CD14-positive monocyte (primary cell): ENCODE data around the gene ART1. TPM values are rescaled to one million over a fixed set of nuclear protein-coding genes. Genes with fewer than 3 reads are reported as not detected.
A peak's percentile ranks its signal among the peaks of the same experiment; 100 is the strongest.

ENCODE experiments used
- DNase-seq, 3 donors: peaks; one replicate each; pipeline ENCODE4 v3.0.0-alpha.2; 2011 to 2022
- H2AFZ ChIP-seq: 2 replicates; pipeline ENCODE4 v1.6.0; 2012; ENCODE audit warnings: mild to moderate bottlenecking, low read depth, low read length, inconsistent platforms; ENCODE audit not compliant: insufficient read depth, poor library complexity, severe bottlenecking
- H3K27ac ChIP-seq, 2 donors: 1 replicate in 1 of 2; 2 replicates in 1 of 2; pipeline ENCODE4 v1.5.1; 2012 to 2013; ENCODE audit warnings: low read length in 2 of 2, control low read depth in 1 of 2, inconsistent platforms in 1 of 2, low read depth in 1 of 2, mild to moderate bottlenecking in 1 of 2
- H3K27me3 ChIP-seq, 2 donors: one replicate each; pipeline versions ENCODE4 v1.6.0 to v1.6.1; 2011 to 2013; ENCODE audit warnings: low read length in 2 of 2; ENCODE audit not compliant: control insufficient read depth in 2 of 2, insufficient read depth in 2 of 2
- H3K36me3 ChIP-seq, 2 donors: replicated peaks in 1 of 2; 1 replicate in 1 of 2; 2 replicates in 1 of 2; pipeline versions ENCODE4 v1.5.1 to v1.6.1; 2012 to 2013; ENCODE audit warnings: low read length in 2 of 2, control low read depth in 1 of 2, inconsistent platforms in 1 of 2, mild to moderate bottlenecking in 1 of 2; ENCODE audit not compliant: insufficient read depth in 2 of 2, control insufficient read depth in 1 of 2
- H3K4me1 ChIP-seq, 2 donors: 1 replicate in 1 of 2; 2 replicates in 1 of 2; pipeline versions ENCODE4 v1.5.1 to v1.6.1; 2012 to 2013; ENCODE audit warnings: low read length in 2 of 2, control low read depth in 1 of 2, inconsistent platforms in 1 of 2, mild to moderate bottlenecking in 1 of 2, moderate library complexity in 1 of 2; ENCODE audit not compliant: insufficient read depth in 2 of 2, control insufficient read depth in 1 of 2
- H3K4me2 ChIP-seq: replicated peaks from 2 replicates; pipeline ENCODE3; 2012; ENCODE audit warnings: low read length, moderate library complexity, mild to moderate bottlenecking; ENCODE audit not compliant: poor library complexity, severe bottlenecking; ENCODE audit errors: extremely low read depth
- H3K4me3 ChIP-seq, 3 experiments: fragments of 200-600 bp in 1 of 3; sonication (generic) in 1 of 3; replicated peaks in 1 of 3; 1 replicate in 2 of 3; 2 replicates in 1 of 3; pipeline ENCODE4 v1.5.1; 2011 to 2013; ENCODE audit warnings: low read length in 3 of 3, mild to moderate bottlenecking in 3 of 3, control low read depth in 2 of 3, low read depth in 2 of 3, inconsistent platforms in 1 of 3, moderate library complexity in 1 of 3
- H3K79me2 ChIP-seq: 2 replicates; pipeline ENCODE4 v1.6.0; 2012; ENCODE audit warnings: mild to moderate bottlenecking, control low read depth, inconsistent platforms, low read length, moderate library complexity; ENCODE audit not compliant: insufficient read depth
- H3K9ac ChIP-seq: 2 replicates; pipeline ENCODE4 v1.6.0; 2017; ENCODE audit warnings: low read length, mild to moderate bottlenecking; ENCODE audit not compliant: insufficient read depth, poor library complexity, severe bottlenecking
- H3K9me3 ChIP-seq, 2 donors: replicated peaks in 1 of 2; 1 replicate in 1 of 2; 2 replicates in 1 of 2; pipeline versions ENCODE4 v1.5.1 to v1.6.1; 2012 to 2013; ENCODE audit warnings: low read length in 2 of 2, control low read depth in 1 of 2; ENCODE audit not compliant: control insufficient read depth in 1 of 2, insufficient read depth in 1 of 2
- H4K20me1 ChIP-seq: 2 replicates; pipeline ENCODE4 v1.6.0; 2012; ENCODE audit warnings: mild to moderate bottlenecking, low read length, control low read depth, moderate library complexity; ENCODE audit not compliant: insufficient read depth
- H3K27ac Mint-ChIP-seq, 7 donors: one replicate each; pipeline ENCODE4 v1.8.0; 2020; ENCODE audit warnings: mild to moderate bottlenecking in 7 of 7, mixed read lengths in 7 of 7, moderate library complexity in 6 of 7, inconsistent platforms in 2 of 7
- H3K27me3 Mint-ChIP-seq, 3 donors: one replicate each; pipeline ENCODE4 v1.8.0; 2021 to 2022; ENCODE audit warnings: low read depth in 3 of 3, mild to moderate bottlenecking in 3 of 3, mixed read lengths in 3 of 3, moderate library complexity in 3 of 3, inconsistent platforms in 1 of 3
- H3K36me3 Mint-ChIP-seq, 2 donors: one replicate each; pipeline ENCODE4 v1.8.0; 2020; ENCODE audit warnings: mixed read lengths in 2 of 2, inconsistent platforms in 1 of 2, mild to moderate bottlenecking in 1 of 2
- H3K4me1 Mint-ChIP-seq: one replicate; pipeline ENCODE4 v1.8.0; 2020; ENCODE audit warnings: mild to moderate bottlenecking, mixed read lengths
- H3K4me3 Mint-ChIP-seq, 2 donors: one replicate each; pipeline ENCODE4 v1.8.0; 2020; ENCODE audit warnings: mild to moderate bottlenecking in 2 of 2, mixed read lengths in 2 of 2, moderate library complexity in 1 of 2
- H3K9me3 Mint-ChIP-seq, 7 donors: one replicate each; pipeline ENCODE4 v1.8.0; 2020 to 2022; ENCODE audit warnings: mixed read lengths in 7 of 7, mild to moderate bottlenecking in 6 of 7, moderate library complexity in 6 of 7, inconsistent platforms in 2 of 7
- CTCF ChIP-seq: fragments of 200-600 bp; IDR thresholded peaks from one replicate; pipeline ENCODE4 v1.8.0; 2022; ENCODE audit warnings: antibody characterized with exemption, mild to moderate bottlenecking
- WGBS: methylation state at CpG from one replicate; pipeline ENCODE4 v1.1.5; 2013; ENCODE audit warnings: missing lambda C conversion rate; ENCODE audit not compliant: insufficient coverage; 5-methylcytosine and 5-hydroxymethylcytosine counted together
- intact Hi-C, 2 donors: fragments of 100-400 bp; cut with micrococcal nuclease; formaldehyde crosslinking; loops; one replicate each; pipeline versions ENCODE4 v1.15.0 to v1.15.1; 2023
- polyA plus RNA-seq, 3 donors: library from polyadenylated mRNA; depleted of rRNA in 1 of 3; unstranded in 2 of 3; stranded (reverse) in 1 of 3; fragments of 300-500 nt in 2 of 3; fragments of >200 nt in 1 of 3; fragmentation: Illumina TruSeq in 2 of 3; gene quantifications; 1 replicate in 2 of 3; 2 replicates in 1 of 3; pipeline ENCODE4 v1.2.3, GENCODE V29; 2012 to 2021
- small RNA-seq: library from RNA; depleted of rRNA; stranded (forward); fragments of <200 nt; gene quantifications from one replicate; pipeline ENCODE3, GENCODE V24; 2012; ENCODE audit warnings: low read depth; ENCODE audit not compliant: insufficient read length

The ART1 gene
- polyA plus RNA-seq, 3 donors, result not detected

GRCh38 chr11:3710485-3711259, 65.7 kb downstream of the ART1 start:
- Histone ChIP-seq H4K20me1 (peaks cover 19% of the 10 kb centered on the region), H3K4me3 (no peak overlapping the region), H3K4me2 (no peak overlapping the region), H3K36me3 (peaks cover 88 to 95% of the 10 kb centered on the region in 2 donors), H3K9me3 (no peaks in the 10 kb centered on the region), H3K27me3 (no peaks in the 10 kb centered on the region), H3K9ac (no peak overlapping the region), H2AFZ (no peak overlapping the region), H3K4me1 (no peaks in the 10 kb centered on the region), H3K27ac (peak overlapping the region in 1 of 2 donors; percentile 36), H3K79me2 (no peaks in the 10 kb centered on the region)
- Mint-ChIP-seq H3K4me1 (peaks cover 3% of the 10 kb centered on the region), H3K4me3 (no peak overlapping the region), H3K36me3 (peaks cover 69 to 79% of the 10 kb centered on the region in 2 donors), H3K27me3 (no peaks in the 10 kb centered on the region), H3K9me3 (peaks cover 0 to 1% (median 0%) of the 10 kb centered on the region in 7 donors), H3K27ac (peak overlapping the region in 1 of 7 donors; percentile 78)
- intact Hi-C loops, result no loop called here
- DNase-seq, result no peak
- TF ChIP-seq CTCF, result no peak
- no CpG with 5 or more reads among the region's 4 CpGs for WGBS

GRCh38 chr11:3712274-3712673, 67.3 kb downstream of the ART1 start:
- Histone ChIP-seq H3K4me1 (no peaks in the 10 kb centered on the region), H3K79me2 (no peaks in the 10 kb centered on the region), H2AFZ (no peak overlapping the region), H3K4me3 (no peak overlapping the region), H3K4me2 (no peak overlapping the region), H3K9ac (no peak overlapping the region), H3K36me3 (peaks cover 90 to 95% of the 10 kb centered on the region in 2 donors), H3K27ac (no peak overlapping the region), H3K9me3 (no peaks in the 10 kb centered on the region), H3K27me3 (no peaks in the 10 kb centered on the region), H4K20me1 (peaks cover 22% of the 10 kb centered on the region)
- Mint-ChIP-seq H3K9me3 (peaks cover 0 to 1% (median 0%) of the 10 kb centered on the region in 7 donors), H3K4me1 (peaks cover 3% of the 10 kb centered on the region), H3K36me3 (peaks cover 68 to 81% of the 10 kb centered on the region in 2 donors), H3K4me3 (no peak overlapping the region), H3K27ac (no peak overlapping the region), H3K27me3 (no peaks in the 10 kb centered on the region)
- 90% methylated on average over 2 of the region's 6 CpGs for whole genome bisulfite sequencing
- intact Hi-C loops, result no loop called here
- TF ChIP-seq CTCF, result no peak
- no peak for DNase-seq

Small RNA genes within 50 kb of the gene (small RNA-seq; reads per million reads assigned to genes)
- gene RF00019, result not detected

Other genes starting within 250 kb of the ART1 start
- gene ART5, start 3.1 kb upstream of the ART1 start, polyA plus RNA-seq, result not detected
- gene CHRNA10, start 26.3 kb downstream of the ART1 start, polyA plus RNA-seq, result under 1 TPM in 1 of 3 donors, not detected in 2; 0.73 TPM
- 10 to 100 TPM; 19.6 to 76.2 (median 28.5) TPM for gene NUP98, start 152.4 kb downstream of the ART1 start, polyA plus RNA-seq
- gene PGAP2, start 163.4 kb downstream of the ART1 start, polyA plus RNA-seq, result 10 to 100 TPM in 1 of 3 donors, 1 to 10 TPM in 2; 5.8 to 17.9 (median 6.8) TPM
- 100 to 1,000 TPM; 315 to 505 (median 458) TPM for gene RHOG, start 195.8 kb downstream of the ART1 start, polyA plus RNA-seq
- gene STIM1, start 210.5 kb downstream of the ART1 start, polyA plus RNA-seq, result 10 to 100 TPM; 14.0 to 68.6 (median 21.0) TPM